Endothelial cell of umbilical vein (primary cell): ENCODE results near the gene DLG1.

Experiments used
- CTCF ChIP-seq, 2 donors: IDR thresholded peaks; 1 replicate in 1 of 2; 2 replicates in 1 of 2; pipeline ENCODE4 v1.5.1; 2011; ENCODE audit warnings: low read length in 2 of 2, mild to moderate bottlenecking in 2 of 2, moderate library complexity in 2 of 2, control low read depth in 1 of 2, inconsistent platforms in 1 of 2, low read depth in 1 of 2; ENCODE audit not compliant: insufficient read depth in 1 of 2; ENCODE audit errors: extremely low read depth in 1 of 2
- EZH2 ChIP-seq: IDR thresholded peaks from 2 replicates; pipeline ENCODE4 v1.6.1; 2012; ENCODE audit warnings: borderline replicate concordance, low read depth, mild to moderate bottlenecking, moderate library complexity, low read length, inconsistent platforms; ENCODE audit not compliant: severe bottlenecking
- POLR2A ChIP-seq: IDR thresholded peaks from 2 replicates; pipeline ENCODE4 v1.6.1; 2012; ENCODE audit warnings: low read depth, mild to moderate bottlenecking, control low read depth, low read length
- POLR2AphosphoS5 ChIP-seq: IDR thresholded peaks from 2 replicates; pipeline ENCODE4 v1.6.1; 2012; ENCODE audit warnings: low read depth, mild to moderate bottlenecking, control low read depth, low read length, moderate library complexity; ENCODE audit not compliant: insufficient read depth
- TF ChIP-seq, protein P1 (sequence below): IDR thresholded peaks from 2 replicates; pipeline ENCODE4 v1.6.1; 2011; ENCODE audit not compliant: insufficient read depth, insufficient read length

DNA sequence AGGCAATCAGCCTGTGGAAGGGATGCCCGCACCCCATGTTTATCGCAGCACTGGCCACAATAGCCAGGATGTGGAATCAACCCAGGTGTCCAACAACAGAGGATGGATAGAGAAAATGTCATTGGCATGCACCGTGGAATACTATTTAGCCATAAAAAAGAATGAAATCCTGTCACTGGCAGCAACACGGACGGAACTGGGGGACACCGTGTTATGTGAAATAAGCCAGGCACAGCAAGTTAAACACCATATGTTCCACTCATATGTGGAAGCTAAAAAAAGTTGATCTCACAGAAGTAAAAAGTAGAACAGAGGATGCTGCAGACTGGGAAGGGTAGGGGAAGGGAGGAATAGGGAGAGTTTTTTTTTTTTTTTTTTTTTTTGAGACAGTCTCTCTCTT is 284.4 kb downstream of the DLG1 start:
- TF ChIP-seq CTCF (IDR thresholded peaks at IDR 0.05; ENCODE audit: extremely low read depth in 1 of 2, insufficient read depth in 1 of 2, low read depth in 1 of 2, low read length in 2 of 2) (no peak), POLR2A (no peak), POLR2AphosphoS5 (no peak), EZH2 (no peak)
- TF ChIP-seq, protein P1, sequence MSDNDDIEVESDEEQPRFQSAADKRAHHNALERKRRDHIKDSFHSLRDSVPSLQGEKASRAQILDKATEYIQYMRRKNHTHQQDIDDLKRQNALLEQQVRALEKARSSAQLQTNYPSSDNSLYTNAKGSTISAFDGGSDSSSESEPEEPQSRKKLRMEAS = no peak
